BE2C (cell line): Measurements from ENCODE around the gene PHTF2.

Experiments used
- DNase-seq: peaks from one replicate; pipeline ENCODE4 v3.0.0-alpha.2; 2020
- H3K27me3 ChIP-seq: fragments of 250-450 bp; sonication (Bioruptor Pico); 2 replicates; pipeline ENCODE4 v1.5.1; 2020; ENCODE audit warnings: mild to moderate bottlenecking
- H3K36me3 ChIP-seq: fragments of 250-450 bp; sonication (Bioruptor Pico); 2 replicates; pipeline ENCODE4 v1.5.1; 2020; ENCODE audit warnings: mild to moderate bottlenecking
- H3K4me1 ChIP-seq: fragments of 250-450 bp; sonication (Bioruptor Pico); 2 replicates; pipeline ENCODE4 v1.5.1; 2020
- H3K4me3 ChIP-seq: 2 replicates; pipeline ENCODE4 v1.5.1; 2011; ENCODE audit warnings: low read depth, low read length
- H3K9me3 ChIP-seq: fragments of 250-450 bp; sonication (Bioruptor Pico); 2 replicates; pipeline ENCODE4 v1.5.1; 2020
- TF ChIP-seq, protein P1 (sequence below): IDR thresholded peaks from 2 replicates; pipeline ENCODE4 v1.5.1; 2012; ENCODE audit warnings: mild to moderate bottlenecking, low read depth, low read length

Gene PHTF2

DNA sequence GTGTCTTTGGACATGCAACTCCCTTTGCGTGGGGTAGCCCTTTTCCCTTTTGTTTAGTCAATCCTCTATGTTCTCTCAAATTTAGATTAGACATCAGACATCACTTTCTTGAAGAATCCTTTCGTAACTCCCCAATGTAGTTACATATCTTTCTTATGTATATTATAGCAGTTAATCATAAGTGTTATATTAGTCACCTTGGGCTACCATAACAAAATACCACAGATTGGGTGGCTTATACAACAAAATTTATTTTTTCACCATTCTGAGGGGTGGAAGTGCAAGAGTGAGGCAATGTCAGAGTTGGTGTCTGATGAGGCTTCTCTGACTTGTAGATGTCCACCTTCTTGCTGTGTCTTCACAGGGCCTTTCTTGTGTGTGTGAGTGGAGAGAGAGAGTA, 105.7 kb downstream of the PHTF2 start:
- TF ChIP-seq, protein P1, sequence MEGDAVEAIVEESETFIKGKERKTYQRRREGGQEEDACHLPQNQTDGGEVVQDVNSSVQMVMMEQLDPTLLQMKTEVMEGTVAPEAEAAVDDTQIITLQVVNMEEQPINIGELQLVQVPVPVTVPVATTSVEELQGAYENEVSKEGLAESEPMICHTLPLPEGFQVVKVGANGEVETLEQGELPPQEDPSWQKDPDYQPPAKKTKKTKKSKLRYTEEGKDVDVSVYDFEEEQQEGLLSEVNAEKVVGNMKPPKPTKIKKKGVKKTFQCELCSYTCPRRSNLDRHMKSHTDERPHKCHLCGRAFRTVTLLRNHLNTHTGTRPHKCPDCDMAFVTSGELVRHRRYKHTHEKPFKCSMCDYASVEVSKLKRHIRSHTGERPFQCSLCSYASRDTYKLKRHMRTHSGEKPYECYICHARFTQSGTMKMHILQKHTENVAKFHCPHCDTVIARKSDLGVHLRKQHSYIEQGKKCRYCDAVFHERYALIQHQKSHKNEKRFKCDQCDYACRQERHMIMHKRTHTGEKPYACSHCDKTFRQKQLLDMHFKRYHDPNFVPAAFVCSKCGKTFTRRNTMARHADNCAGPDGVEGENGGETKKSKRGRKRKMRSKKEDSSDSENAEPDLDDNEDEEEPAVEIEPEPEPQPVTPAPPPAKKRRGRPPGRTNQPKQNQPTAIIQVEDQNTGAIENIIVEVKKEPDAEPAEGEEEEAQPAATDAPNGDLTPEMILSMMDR: no peak
- Histone ChIP-seq H3K4me1 (no peaks in the 10 kb centered on the region), H3K36me3 (no peaks in the 10 kb centered on the region), H3K27me3 (no peaks in the 10 kb centered on the region), H3K4me3 (no peak overlapping the region), H3K9me3 (no peaks in the 10 kb centered on the region)
- no peak for DNase-seq

DNA sequence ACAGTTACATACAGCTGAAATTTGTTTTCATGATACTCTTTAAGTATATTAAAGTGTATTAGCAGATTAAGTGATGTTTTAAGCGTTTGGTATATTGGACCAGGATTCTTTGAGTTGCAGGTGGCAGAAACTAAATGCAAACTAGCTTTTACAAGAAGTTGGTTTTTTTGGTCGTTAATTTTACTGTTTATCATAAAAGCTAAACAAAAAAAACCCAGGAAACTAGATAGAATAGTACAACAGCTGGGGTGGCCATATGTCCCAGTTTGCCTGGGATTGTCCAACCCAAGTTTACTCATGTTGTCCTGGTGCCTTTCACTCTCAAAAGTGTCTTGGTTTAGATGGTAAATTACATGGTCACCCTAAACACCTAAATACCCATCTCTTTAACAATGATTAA, 108.7 kb downstream of the PHTF2 start:
- H3K36me3 ChIP-seq: peaks cover 7% of the 10 kb centered on the region; the same call in 1 of the 2 replicates
- no peaks in the 10 kb centered on the region; the same call in 1 of the 2 replicates for H3K9me3 ChIP-seq
- H3K27me3 ChIP-seq: no peaks in the 10 kb centered on the region
- no peak overlapping the region for H3K4me3 ChIP-seq
- DNase-seq: no peak
- TF ChIP-seq, protein P1: no peak
- no peaks in the 10 kb centered on the region for H3K4me1 ChIP-seq

DNA sequence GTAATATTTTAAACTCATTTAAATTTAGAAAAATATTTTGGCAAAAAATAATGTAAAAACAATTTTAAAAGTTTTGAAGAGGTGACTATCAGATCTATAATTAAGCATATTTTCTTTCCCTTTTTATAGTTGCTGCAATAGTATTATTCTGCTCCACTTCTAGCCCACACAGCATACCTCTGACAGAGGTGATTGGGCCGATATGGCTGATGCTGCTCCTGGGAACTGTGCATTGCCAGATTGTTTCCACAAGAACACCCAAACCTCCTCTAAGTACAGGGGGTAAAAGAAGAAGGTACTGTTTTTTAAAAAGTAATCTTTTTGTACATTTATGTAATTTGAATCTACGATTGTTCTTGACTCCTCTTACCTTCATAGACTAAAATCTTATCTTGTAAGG, 110.1 kb downstream of the PHTF2 start:
- Histone ChIP-seq H3K9me3 (no peaks in the 10 kb centered on the region; the same call in 1 of the 2 replicates), H3K4me1 (no peaks in the 10 kb centered on the region; the same call in 1 of the 2 replicates), H3K27me3 (no peaks in the 10 kb centered on the region), H3K4me3 (no peak overlapping the region), H3K36me3 (peaks cover 7% of the 10 kb centered on the region; the same call in 1 of the 2 replicates)
- DNase-seq: no peak
- TF ChIP-seq, protein P1: no peak

DNA sequence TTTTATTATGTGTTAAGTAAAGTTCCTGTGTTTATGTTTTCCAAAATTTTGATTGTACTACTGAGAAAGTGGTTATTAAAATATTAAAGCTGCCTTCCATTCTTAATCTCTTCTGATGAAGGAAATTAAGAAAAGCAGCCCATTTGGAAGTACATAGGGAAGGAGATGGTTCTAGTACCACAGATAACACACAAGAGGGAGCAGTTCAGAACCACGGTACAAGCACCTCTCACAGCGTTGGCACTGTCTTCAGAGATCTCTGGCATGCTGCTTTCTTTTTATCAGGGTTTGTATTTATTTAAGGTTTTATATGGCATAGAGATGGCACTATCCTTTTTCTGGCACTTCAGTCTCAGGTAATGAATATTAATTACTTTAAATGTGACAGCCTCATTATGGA, 111.6 kb downstream of the PHTF2 start:
- no peaks in the 10 kb centered on the region; the same call in 1 of the 2 replicates for H3K9me3 ChIP-seq
- no peaks in the 10 kb centered on the region; the same call in 1 of the 2 replicates for H3K4me1 ChIP-seq
- H3K36me3 ChIP-seq: peaks cover 7% of the 10 kb centered on the region; the same call in 1 of the 2 replicates
- no peaks in the 10 kb centered on the region for H3K27me3 ChIP-seq
- H3K4me3 ChIP-seq: no peak overlapping the region
- DNase-seq: no peak
- TF ChIP-seq, protein P1: no peak

DNA sequence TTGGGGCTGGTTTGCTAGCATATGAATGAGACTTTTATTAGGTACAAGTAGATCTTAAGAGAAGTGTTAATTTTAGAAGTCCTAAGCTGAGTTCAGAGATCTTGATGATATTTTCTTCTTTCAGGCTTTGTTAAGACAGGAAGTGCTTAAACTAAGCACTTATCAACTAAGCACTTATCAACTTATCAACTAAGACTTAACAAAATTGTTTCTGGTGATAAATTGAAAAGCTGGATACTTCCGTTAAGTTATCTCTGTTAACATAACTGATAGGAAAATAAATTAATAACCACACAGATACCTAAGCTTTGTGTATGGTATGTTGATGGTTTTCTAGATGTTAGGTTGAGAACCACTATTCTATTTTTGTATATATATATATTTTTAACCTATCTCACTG, 113.7 kb downstream of the PHTF2 start:
- TF ChIP-seq, protein P1: no peak
- no peak for DNase-seq
- Histone ChIP-seq H3K4me3 (no peak overlapping the region), H3K36me3 (peaks cover 7% of the 10 kb centered on the region; the same call in 1 of the 2 replicates), H3K4me1 (no peaks in the 10 kb centered on the region; the same call in 1 of the 2 replicates), H3K27me3 (no peaks in the 10 kb centered on the region), H3K9me3 (no peaks in the 10 kb centered on the region; the same call in 1 of the 2 replicates)

DNA sequence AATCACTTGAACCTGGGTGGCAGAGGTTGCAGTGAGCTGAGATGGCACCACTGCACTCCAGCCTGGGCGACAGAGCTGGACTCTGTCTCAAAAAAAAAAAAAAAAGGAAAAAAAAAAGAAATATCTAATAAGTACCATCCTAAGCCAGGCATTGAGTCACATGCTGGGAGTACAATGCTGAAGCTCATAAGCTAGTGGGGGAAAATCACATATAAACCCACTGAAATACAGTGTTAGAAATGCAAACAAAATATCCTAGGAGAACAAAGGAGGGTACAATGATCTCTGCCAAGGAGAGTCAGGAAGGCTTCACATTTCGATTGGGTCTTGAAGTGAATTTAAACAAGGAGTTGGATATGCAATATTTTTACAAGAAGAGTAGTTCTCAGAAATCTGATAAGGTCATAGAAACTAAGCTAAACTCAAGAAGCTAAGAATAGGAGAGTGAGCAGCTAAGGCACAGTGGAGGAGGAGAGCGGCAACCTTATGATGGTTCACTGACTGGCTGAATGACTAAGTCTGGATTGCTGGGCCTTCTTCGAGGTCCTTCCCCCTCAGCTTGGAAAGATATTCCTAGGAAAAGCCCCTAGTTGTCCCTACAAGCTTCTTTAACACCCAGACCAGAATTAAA, 115.5 kb downstream of the PHTF2 start:
- TF ChIP-seq, protein P1: no peak
- Histone ChIP-seq H3K9me3 (no peaks in the 10 kb centered on the region; the same call in 1 of the 2 replicates), H3K4me1 (no peaks in the 10 kb centered on the region; the same call in none of the 2 replicates), H3K4me3 (no peak overlapping the region), H3K27me3 (no peaks in the 10 kb centered on the region), H3K36me3 (peaks cover 7% of the 10 kb centered on the region; the same call in 1 of the 2 replicates)
- no peak for DNase-seq
